Left ventricle myocardium inferior (tissue), 1 donor: ENCODE results near the gene RAD51B. TPM values are rescaled to one million over a fixed set of nuclear protein-coding genes. Genes with fewer than 3 reads are reported as not detected.

Experiments used
- DNase-seq: peaks from one replicate; pipeline ENCODE4 v3.0.0-alpha.2; 2020
- H3K27ac ChIP-seq: fragments of 200-600 bp; replicated peaks from 2 replicates; pipeline ENCODE4 v1.8.0; 2021
- H3K27me3 ChIP-seq: fragments of 200-600 bp; 2 replicates; pipeline ENCODE4 v1.8.0; 2021; ENCODE audit warnings: low read depth
- H3K36me3 ChIP-seq: fragments of 200-600 bp; 2 replicates; pipeline ENCODE4 v1.8.0; 2021
- H3K4me1 ChIP-seq: fragments of 200-600 bp; 2 replicates; pipeline ENCODE4 v1.8.0; 2021
- H3K4me3 ChIP-seq: fragments of 200-600 bp; 2 replicates; pipeline ENCODE4 v1.8.0; 2021; ENCODE audit warnings: mild to moderate bottlenecking, moderate library complexity
- H3K9me3 ChIP-seq: fragments of 200-600 bp; replicated peaks from 2 replicates; pipeline ENCODE4 v1.8.0; 2021
- intact Hi-C: fragments of 100-400 bp; cut with micrococcal nuclease; formaldehyde crosslinking; loops from one replicate; pipeline ENCODE4 v1.11.0; 2022
- total RNA-seq: library from RNA; stranded (reverse); fragmentation: NEBNext Ultra II Directional; extraction: Animal tissue kit (Norgen Biotek cat#: 25700); gene quantifications from one replicate; pipeline ENCODE4 v1.2.1, GENCODE V29; 2021
- TF ChIP-seq, protein P1 (sequence below): fragments of 200-600 bp; IDR thresholded peaks from 2 replicates; pipeline ENCODE4 v1.8.0; 2021; ENCODE audit warnings: antibody characterized with exemption, mild to moderate bottlenecking, borderline replicate concordance
- donor health status: DM: no; HTN: yes; CAD: no; lungs with severe emphysema.

The RAD51B gene
- total RNA-seq, 1 donor from 2014 or later: 2.4 TPM

DNA sequence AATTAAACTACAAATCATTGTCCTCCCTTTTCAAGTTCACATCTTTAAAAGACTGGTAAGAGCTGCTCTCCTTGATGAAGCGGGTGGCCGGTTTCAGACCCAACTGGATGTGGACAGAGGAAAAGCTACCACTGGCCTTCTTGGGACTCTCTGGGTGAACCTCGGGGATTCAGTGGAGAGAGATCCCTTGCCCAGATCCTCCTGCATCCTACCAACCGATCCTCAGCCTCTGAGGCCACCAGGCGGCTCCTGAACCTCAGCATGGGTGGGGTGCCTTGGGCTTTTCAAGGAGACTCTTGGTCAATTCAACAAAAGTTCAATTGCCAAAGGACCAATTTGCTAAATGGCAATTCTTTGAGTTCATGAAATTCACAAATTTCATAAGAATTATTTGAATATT, 888.8 kb downstream of the RAD51B start:
- H3K4me1 ChIP-seq: peaks cover 31% of the 10 kb centered on the region
- H3K36me3 ChIP-seq: no peaks in the 10 kb centered on the region
- peak overlapping the region; percentile 42 for H3K27ac ChIP-seq
- TF ChIP-seq, protein P1, sequence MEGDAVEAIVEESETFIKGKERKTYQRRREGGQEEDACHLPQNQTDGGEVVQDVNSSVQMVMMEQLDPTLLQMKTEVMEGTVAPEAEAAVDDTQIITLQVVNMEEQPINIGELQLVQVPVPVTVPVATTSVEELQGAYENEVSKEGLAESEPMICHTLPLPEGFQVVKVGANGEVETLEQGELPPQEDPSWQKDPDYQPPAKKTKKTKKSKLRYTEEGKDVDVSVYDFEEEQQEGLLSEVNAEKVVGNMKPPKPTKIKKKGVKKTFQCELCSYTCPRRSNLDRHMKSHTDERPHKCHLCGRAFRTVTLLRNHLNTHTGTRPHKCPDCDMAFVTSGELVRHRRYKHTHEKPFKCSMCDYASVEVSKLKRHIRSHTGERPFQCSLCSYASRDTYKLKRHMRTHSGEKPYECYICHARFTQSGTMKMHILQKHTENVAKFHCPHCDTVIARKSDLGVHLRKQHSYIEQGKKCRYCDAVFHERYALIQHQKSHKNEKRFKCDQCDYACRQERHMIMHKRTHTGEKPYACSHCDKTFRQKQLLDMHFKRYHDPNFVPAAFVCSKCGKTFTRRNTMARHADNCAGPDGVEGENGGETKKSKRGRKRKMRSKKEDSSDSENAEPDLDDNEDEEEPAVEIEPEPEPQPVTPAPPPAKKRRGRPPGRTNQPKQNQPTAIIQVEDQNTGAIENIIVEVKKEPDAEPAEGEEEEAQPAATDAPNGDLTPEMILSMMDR: no peak
- no peaks in the 10 kb centered on the region for H3K9me3 ChIP-seq
- no peak for DNase-seq
- H3K27me3 ChIP-seq: no peaks in the 10 kb centered on the region
- intact Hi-C loops: no loop called here
- no peak overlapping the region for H3K4me3 ChIP-seq

DNA sequence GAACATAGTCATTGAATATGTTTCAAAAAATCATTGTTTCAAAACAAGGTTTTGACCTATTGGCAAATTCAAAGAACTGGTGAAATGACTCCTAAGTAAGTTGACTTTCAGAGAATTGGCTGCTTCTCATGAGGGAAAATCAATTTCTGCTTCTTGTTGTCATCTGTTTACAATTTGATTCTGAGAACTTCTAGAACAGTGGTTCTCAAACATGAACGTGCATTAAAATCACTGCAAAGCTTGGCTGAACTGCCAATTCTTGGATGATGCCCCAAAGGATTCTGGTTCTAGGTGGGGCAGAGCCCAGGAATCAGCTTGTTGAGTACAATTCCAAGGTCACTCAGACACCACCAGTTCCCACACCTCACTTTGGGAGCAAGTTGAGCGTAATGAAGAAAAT, 889.4 kb downstream of the RAD51B start:
- intact Hi-C loops: no loop called here
- no peaks in the 10 kb centered on the region for H3K36me3 ChIP-seq
- H3K27ac ChIP-seq: no peak overlapping the region
- H3K4me1 ChIP-seq: peaks cover 31% of the 10 kb centered on the region
- TF ChIP-seq, protein P1: no peak
- no peaks in the 10 kb centered on the region for H3K27me3 ChIP-seq
- DNase-seq: no peak
- H3K9me3 ChIP-seq: no peaks in the 10 kb centered on the region
- H3K4me3 ChIP-seq: no peak overlapping the region

DNA sequence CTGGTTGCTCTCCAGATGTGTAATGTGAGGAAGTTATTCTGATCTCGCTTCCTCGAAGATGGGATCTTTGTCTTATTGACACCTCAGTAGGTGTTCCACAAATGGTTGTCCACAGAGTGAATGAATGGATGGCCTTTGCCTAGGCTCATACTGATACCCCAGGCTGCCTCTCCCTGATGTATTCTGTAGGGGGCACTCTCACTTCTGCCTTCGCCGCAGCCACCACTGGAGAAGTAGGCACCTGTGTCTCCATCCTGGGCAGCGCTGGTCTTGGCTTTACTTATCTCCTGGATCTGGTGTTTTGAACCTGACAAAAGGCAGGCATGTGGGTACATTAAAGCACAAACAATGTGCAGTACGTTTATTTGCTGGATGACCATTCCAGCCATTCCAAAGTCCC, 891.2 kb downstream of the RAD51B start:
- no peaks in the 10 kb centered on the region for H3K27me3 ChIP-seq
- peaks cover 32% of the 10 kb centered on the region for H3K4me1 ChIP-seq
- no peak overlapping the region for H3K27ac ChIP-seq
- no peak for DNase-seq
- no peak overlapping the region for H3K4me3 ChIP-seq
- intact Hi-C loops: no loop called here
- TF ChIP-seq, protein P1: no peak
- no peaks in the 10 kb centered on the region for H3K9me3 ChIP-seq
- no peaks in the 10 kb centered on the region for H3K36me3 ChIP-seq

DNA sequence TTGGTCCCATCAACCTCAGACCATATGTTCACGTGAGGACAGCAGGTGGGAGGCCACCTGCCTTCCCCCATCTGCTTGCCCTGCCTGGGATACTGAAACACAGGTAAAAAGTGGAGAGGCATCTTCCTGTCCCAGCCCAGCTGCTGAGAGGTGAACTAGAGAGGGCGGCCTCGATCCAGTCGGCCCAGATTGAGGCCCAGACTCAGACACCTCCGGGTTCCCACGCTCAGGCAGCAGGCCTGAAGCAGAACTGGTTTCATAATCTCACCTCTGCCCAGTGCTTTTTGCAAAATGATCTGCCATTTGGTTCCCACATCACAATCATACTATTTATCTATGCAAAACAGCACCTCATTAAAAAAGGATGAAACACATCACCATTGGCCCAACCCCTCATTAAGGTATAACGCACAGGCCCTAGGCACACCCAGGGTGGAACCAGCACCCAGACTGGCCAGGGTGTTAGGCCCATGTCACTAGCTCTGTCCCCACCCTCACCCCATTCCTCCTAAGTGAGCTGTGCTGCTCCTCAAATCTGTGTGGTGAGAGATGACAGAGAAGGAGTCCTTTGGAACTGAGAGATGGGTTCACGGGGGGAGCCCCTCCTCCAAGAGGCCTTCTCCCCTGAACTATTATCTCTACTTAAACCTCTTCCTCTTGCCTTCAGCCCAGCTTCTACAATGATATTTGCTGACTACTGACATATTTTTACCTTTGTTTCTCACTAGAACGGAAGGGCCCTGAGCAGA, 892.2 kb downstream of the RAD51B start:
- Histone ChIP-seq H3K9me3 (no peaks in the 10 kb centered on the region), H3K27ac (no peak overlapping the region), H3K36me3 (no peaks in the 10 kb centered on the region), H3K27me3 (no peaks in the 10 kb centered on the region), H3K4me1 (peaks cover 22% of the 10 kb centered on the region), H3K4me3 (no peak overlapping the region)
- intact Hi-C loops: no loop called here
- TF ChIP-seq, protein P1: no peak
- DNase-seq: no peak

DNA sequence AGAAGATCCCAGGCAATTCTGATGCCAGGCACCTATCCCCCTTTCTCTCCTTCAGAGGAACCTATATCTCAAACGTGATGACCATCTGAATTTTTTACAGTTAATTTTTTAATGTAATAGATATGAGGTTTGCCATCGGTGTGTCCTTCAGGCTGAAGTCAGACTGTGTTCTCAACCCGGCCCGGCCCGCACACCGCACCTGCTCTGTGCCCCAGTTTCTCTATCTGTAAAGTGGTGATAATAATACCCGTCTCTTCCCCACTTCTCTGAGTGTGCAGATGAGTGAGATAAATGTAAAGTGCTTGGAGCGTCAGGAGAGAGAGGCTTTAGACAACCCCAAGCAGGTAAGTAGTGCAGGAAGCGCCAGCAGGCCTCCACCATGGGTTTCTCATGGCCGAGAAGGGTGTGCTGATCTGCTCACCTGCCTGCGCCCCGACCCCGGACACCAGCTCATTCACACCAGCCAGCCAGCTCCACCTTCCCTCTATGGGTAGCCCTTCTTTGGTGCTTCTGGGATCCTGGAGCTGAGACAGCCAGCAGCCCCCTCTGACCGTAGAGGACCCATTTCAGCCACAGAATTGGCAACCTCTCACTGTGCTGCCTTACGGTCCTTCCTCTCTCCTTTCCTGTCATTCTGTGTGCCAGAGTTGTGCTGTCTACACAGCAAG, 893.3 kb downstream of the RAD51B start:
- TF ChIP-seq, protein P1: no peak
- Histone ChIP-seq H3K27ac (no peak overlapping the region), H3K9me3 (no peaks in the 10 kb centered on the region), H3K27me3 (no peaks in the 10 kb centered on the region), H3K4me3 (no peak overlapping the region), H3K36me3 (no peaks in the 10 kb centered on the region), H3K4me1 (peaks cover 19% of the 10 kb centered on the region)
- no peak for DNase-seq
- intact Hi-C loops: no loop called here
